SK-N-SH treated with all-trans-retinoic acid at 6 μM for 48 hours (cell line): ENCODE data around the gene GABBR1.

Source experiments
- ATAC-seq: fragments of 200-7000 bp; cut with Tn5 transposase; 3 replicates; pipeline ENCODE4 v1.9.1; 2020; ENCODE audit warnings: mild to moderate bottlenecking, moderate library complexity
- ARNTL ChIP-seq: fragments of 450-650 bp; formaldehyde crosslinking; IDR thresholded peaks from 2 replicates; pipeline ENCODE4 v1.5.0; 2020; ENCODE audit warnings: low read depth, mild to moderate bottlenecking, moderate library complexity, borderline replicate concordance
- BACH2 ChIP-seq: fragments of 250-450 bp; sonication (Bioruptor Pico); IDR thresholded peaks from 2 replicates; pipeline ENCODE4 v1.9.0; 2021; ENCODE audit warnings: mild to moderate bottlenecking, borderline replicate concordance
- CREB5 ChIP-seq: fragments of 250-450 bp; sonication (Bioruptor Pico); IDR thresholded peaks from 2 replicates; pipeline ENCODE4 v1.5.1; 2020; ENCODE audit warnings: low read depth, mild to moderate bottlenecking, moderate library complexity
- CSDC2 ChIP-seq: fragments of 250-450 bp; sonication (Bioruptor Pico); IDR thresholded peaks from 2 replicates; pipeline ENCODE4 v1.5.0; 2020; ENCODE audit warnings: mild to moderate bottlenecking, moderate library complexity
- CSRNP3 ChIP-seq: fragments of 250-450 bp; sonication (Bioruptor Pico); IDR thresholded peaks from 2 replicates; pipeline ENCODE4 v1.5.1; 2021; ENCODE audit warnings: mild to moderate bottlenecking, moderate library complexity
- ESRRG ChIP-seq: fragments of 250-450 bp; sonication (Bioruptor Pico); IDR thresholded peaks from 2 replicates; pipeline ENCODE4 v1.6.1; 2021; ENCODE audit warnings: mild to moderate bottlenecking
- GLIS3 ChIP-seq: fragments of 250-450 bp; sonication (Bioruptor Pico); IDR thresholded peaks from 2 replicates; pipeline ENCODE4 v1.5.0; 2020; ENCODE audit warnings: mild to moderate bottlenecking, moderate library complexity
- ISL1 ChIP-seq: fragments of 250-450 bp; sonication (Bioruptor Pico); IDR thresholded peaks from 2 replicates; pipeline ENCODE4 v2.1.2; 2022; ENCODE audit warnings: mild to moderate bottlenecking, moderate library complexity
- PATZ1 ChIP-seq: fragments of 250-450 bp; sonication (Bioruptor Pico); IDR thresholded peaks from 2 replicates; pipeline ENCODE4 v1.8.0; 2020; ENCODE audit warnings: mild to moderate bottlenecking, moderate library complexity, borderline replicate concordance
- POU6F1 ChIP-seq: fragments of 250-450 bp; sonication (Bioruptor Pico); IDR thresholded peaks from 2 replicates; pipeline ENCODE4 v1.8.0; 2021; ENCODE audit warnings: low read depth, mild to moderate bottlenecking, moderate library complexity, borderline replicate concordance
- PPARA ChIP-seq: fragments of 250-450 bp; sonication (Bioruptor Pico); IDR thresholded peaks from 2 replicates; pipeline ENCODE4 v1.5.0; 2020; ENCODE audit warnings: mild to moderate bottlenecking, borderline replicate concordance
- RARB ChIP-seq: fragments of 250-450 bp; sonication (Bioruptor Pico); IDR thresholded peaks from 2 replicates; pipeline ENCODE4 v1.8.0; 2021; ENCODE audit warnings: mild to moderate bottlenecking, moderate library complexity
- TCF4 ChIP-seq: fragments of 250-450 bp; sonication (Bioruptor Pico); IDR thresholded peaks from 2 replicates; pipeline ENCODE4 v1.8.0; 2021; ENCODE audit warnings: mild to moderate bottlenecking, moderate library complexity, borderline replicate concordance
- TSHZ2 ChIP-seq: fragments of 250-450 bp; sonication (Bioruptor Pico); IDR thresholded peaks from 2 replicates; pipeline ENCODE4 v1.5.0; 2020; ENCODE audit warnings: mild to moderate bottlenecking, moderate library complexity
- ZC3H10 ChIP-seq: fragments of 250-450 bp; sonication (Bioruptor Pico); IDR thresholded peaks from 2 replicates; pipeline ENCODE4 v1.5.1; 2021; ENCODE audit warnings: mild to moderate bottlenecking, moderate library complexity
- ZFP30 ChIP-seq: fragments of 450-650 bp; formaldehyde crosslinking; IDR thresholded peaks from 2 replicates; pipeline ENCODE4 v1.5.0; 2022; ENCODE audit warnings: mild to moderate bottlenecking, moderate library complexity
- ZNF565 ChIP-seq: fragments of 450-650 bp; formaldehyde crosslinking; conservative IDR thresholded peaks from 2 replicates; pipeline ENCODE4 v1.5.0; 2020; ENCODE audit warnings: low read depth, mild to moderate bottlenecking, moderate library complexity
- ZNF70 ChIP-seq: fragments of 450-650 bp; formaldehyde crosslinking; IDR thresholded peaks from 2 replicates; pipeline ENCODE4 v1.5.0; 2020; ENCODE audit warnings: mild to moderate bottlenecking, moderate library complexity
- ZNF8 ChIP-seq: fragments of 450-650 bp; formaldehyde crosslinking; IDR thresholded peaks from 2 replicates; pipeline ENCODE4 v1.5.0; 2020; ENCODE audit warnings: mild to moderate bottlenecking, moderate library complexity

The GABBR1 gene

GRCh38 chr6:29561091-29561490 lies 71.9 kb downstream of the GABBR1 start (continued):
- no peak for TF ChIP-seq TSHZ2 (CRISPR knock-in tag)
- no peak for TF ChIP-seq ISL1 (CRISPR knock-in tag)
- TF ChIP-seq RARB (CRISPR knock-in tag) = no peak

- TF ChIP-seq CSDC2 (no peak), ZNF8 (no peak), ESRRG (CRISPR knock-in tag) (no peak), CSRNP3 (CRISPR knock-in tag) (no peak), POU6F1 (CRISPR knock-in tag) (no peak), GLIS3 (CRISPR knock-in tag) (no peak), ARNTL (CRISPR knock-in tag) (no peak), CREB5 (CRISPR knock-in tag) (no peak), ZFP30 (CRISPR knock-in tag) (no peak), PPARA (CRISPR knock-in tag) (no peak), TCF4 (no peak), TSHZ2 (CRISPR knock-in tag) (no peak), ZNF565 (no peak), ISL1 (CRISPR knock-in tag) (no peak), ZC3H10 (CRISPR knock-in tag) (no peak), ZNF70 (no peak), BACH2 (CRISPR knock-in tag) (no peak), PATZ1 (no peak)
- no peak for ATAC-seq
These were observed 73.3 kb downstream of the GABBR1 start, which contains the start of gene UBD for GRCh38 chr6:29559524-29560287. TSS of gene UBD (minus strand) at chr6:29559732. CDS start at chr6:29559701, 31 bp downstream.
